ENCODE measurements around the gene ZNF217. TPM values are rescaled to one million over a fixed set of nuclear protein-coding genes. Genes with fewer than 3 reads are reported as not detected.
"Not testable (repeated sequence)": the region's sequence is repeated elsewhere in the genome, so short reads cannot be mapped to it uniquely, and the experiment has no call there.

ZNF217 gene
- total and polyA plus RNA-seq, 5 donors, result 4.5 to 15.6 (median 9.9) TPM

DNA sequence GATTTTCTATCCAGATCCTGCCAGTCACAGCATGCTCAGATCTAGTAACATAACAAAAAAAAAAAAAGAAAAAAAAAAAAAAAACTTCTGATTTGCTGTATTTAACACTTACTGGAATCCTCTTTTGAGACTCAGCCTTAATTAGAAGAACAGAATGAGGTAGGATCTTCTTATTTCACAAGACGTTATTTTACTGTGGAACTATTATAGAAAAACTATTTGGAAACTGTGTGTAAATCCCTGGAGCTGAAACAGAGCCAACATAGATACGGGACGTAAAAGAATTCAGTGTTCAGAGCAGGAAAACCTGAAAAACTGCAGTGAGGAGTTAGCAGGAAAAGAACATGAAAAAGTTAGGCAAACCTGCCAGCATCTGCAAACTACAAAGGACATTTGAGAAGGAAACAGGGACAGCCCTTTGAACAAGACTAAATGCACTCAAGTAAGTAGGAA is 3.4 kb upstream of the ZNF217 start:
- Histone ChIP-seq H3K9me3 (ENCODE audit: control insufficient read depth, low read length) (no peaks in the 10 kb centered on the region), H3K27me3 (ENCODE audit: control insufficient read depth, insufficient read depth) (no peaks in the 10 kb centered on the region), H3K27ac (ENCODE audit: low read length) (no peak overlapping the region), H3K4me1 (ENCODE audit: control insufficient read depth, insufficient read depth, low read length) (no peaks in the 10 kb centered on the region), H3K4me3 (ENCODE audit: low read length) (no peak overlapping the region)
- intact Hi-C loops (cut with DNase I), result loop anchor here in 1 of 4 donors (10.0 kb wide), 1 partner anchor 138 kb away; no protein-coding TSS in a partner anchor
- DNase-seq (no peak), ATAC-seq (no peak)
- WGBS, result 28% methylated on average over 3 of the region's 3 CpGs

DNA sequence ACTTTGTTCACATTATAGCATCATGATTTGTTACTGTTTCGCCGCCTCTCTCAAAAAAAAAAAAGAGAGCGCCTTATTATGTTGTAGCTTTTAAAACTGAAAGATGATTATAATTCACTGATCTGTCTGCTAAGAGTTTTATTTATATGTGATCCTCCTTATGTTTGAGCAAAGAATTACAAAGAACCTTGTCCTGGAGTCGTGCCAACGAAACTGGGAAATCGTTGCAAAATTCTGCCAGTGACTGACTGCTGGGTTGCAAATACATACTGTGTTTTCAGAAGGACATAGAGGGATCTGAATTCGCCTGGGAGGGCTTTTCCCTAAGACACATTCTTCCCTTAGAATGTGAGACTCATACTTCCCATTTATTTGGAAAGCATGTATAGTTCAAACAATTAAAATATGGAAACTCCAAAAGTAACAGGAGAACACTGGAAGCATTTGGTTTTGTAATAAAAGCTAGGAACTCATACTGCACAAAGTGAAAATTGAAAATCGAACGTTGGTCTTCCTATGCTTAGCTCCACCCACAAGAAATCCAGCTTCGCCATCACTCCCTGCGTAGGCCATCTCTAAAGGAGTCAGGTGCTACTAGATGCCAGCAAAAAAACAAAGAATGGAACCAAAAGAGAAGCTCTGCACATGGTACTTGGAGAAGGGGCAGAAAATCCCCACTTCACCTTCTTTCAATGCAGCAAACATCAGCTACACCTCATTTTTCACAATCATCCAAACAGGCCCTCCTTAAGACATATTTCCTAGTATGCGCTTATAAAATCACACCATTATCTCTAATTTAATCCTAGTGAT is 2.8 kb upstream of the ZNF217 start:
- intact Hi-C loops (cut with DNase I), result loop anchor here in 1 of 4 donors (10.0 kb wide), 1 partner anchor 138 kb away; no protein-coding TSS in a partner anchor
- H3K9me3 ChIP-seq (ENCODE audit: control insufficient read depth, low read length); H3K4me3 ChIP-seq (ENCODE audit: low read length); H3K4me1 ChIP-seq (ENCODE audit: control insufficient read depth, insufficient read depth, low read length); H3K27me3 ChIP-seq (ENCODE audit: control insufficient read depth, insufficient read depth); ATAC-seq; DNase-seq: not testable (repeated sequence)
- peak overlapping the region; percentile 13 for H3K27ac ChIP-seq (ENCODE audit: low read length)
- WGBS, result 38% methylated on average over 12 of the region's 12 CpGs

DNA sequence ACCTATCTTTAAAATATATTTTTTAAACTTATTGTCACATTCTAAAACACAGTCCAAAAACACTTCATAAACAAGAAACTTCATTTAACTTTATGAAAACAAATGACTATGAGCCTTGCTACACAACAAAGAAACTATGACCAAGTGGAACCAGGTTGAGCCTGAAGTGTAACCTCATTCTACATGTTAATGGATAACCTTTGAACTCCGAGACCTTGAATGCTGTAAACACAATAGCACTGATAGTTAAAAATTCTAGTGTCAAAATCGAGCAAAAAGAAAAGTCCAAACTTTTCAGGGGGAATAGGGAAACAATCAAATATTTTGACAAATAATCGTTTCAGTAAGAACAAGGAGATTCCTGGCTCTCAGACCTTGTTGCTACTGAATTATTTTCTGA is 2.1 kb upstream of the ZNF217 start:
- DNase-seq; H3K27me3 ChIP-seq (ENCODE audit: control insufficient read depth, insufficient read depth); H3K4me1 ChIP-seq (ENCODE audit: control insufficient read depth, insufficient read depth, low read length); H3K27ac ChIP-seq (ENCODE audit: low read length); H3K4me3 ChIP-seq (ENCODE audit: low read length); ATAC-seq; H3K9me3 ChIP-seq (ENCODE audit: control insufficient read depth, low read length): not testable (repeated sequence)
- 61% methylated on average over 3 of the region's 3 CpGs for WGBS
- intact Hi-C loops (cut with DNase I), result loop anchor here in 1 of 4 donors (10.0 kb wide), 1 partner anchor 139 kb away; no protein-coding TSS in a partner anchor

DNA sequence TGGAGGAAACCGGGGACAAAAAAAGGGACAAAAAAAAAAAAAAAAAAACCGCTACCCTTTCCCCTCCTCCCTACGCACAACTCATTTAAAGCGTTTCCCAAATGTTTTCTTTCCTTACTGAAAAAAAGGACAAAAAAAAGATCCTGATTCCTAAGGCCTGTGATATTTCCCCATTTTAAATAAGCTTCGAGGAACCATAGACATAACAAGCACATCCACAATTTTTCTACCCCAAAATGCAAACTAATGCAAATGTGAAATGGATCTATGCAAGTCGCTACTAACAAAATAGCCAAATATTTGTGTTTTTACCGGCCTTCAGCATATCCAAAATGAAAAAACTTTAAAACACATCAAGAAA is 1.4 kb upstream of the ZNF217 start:
- 10% methylated on average over 7 of the region's 7 CpGs for WGBS
- intact Hi-C loops (cut with DNase I), result loop anchor here in 1 of 4 donors (10.0 kb wide), 1 partner anchor 140 kb away; no protein-coding TSS in a partner anchor
- ATAC-seq (no peak), DNase-seq (no peak)
- H3K4me3 ChIP-seq (ENCODE audit: low read length), result peak overlapping the region; percentile 99
- no peaks in the 10 kb centered on the region for H3K9me3 ChIP-seq (ENCODE audit: control insufficient read depth, low read length)
- no peak overlapping the region for H3K27ac ChIP-seq (ENCODE audit: low read length)
- H3K4me1 ChIP-seq (ENCODE audit: control insufficient read depth, insufficient read depth, low read length), result no peaks in the 10 kb centered on the region
- no peaks in the 10 kb centered on the region for H3K27me3 ChIP-seq (ENCODE audit: control insufficient read depth, insufficient read depth)

DNA sequence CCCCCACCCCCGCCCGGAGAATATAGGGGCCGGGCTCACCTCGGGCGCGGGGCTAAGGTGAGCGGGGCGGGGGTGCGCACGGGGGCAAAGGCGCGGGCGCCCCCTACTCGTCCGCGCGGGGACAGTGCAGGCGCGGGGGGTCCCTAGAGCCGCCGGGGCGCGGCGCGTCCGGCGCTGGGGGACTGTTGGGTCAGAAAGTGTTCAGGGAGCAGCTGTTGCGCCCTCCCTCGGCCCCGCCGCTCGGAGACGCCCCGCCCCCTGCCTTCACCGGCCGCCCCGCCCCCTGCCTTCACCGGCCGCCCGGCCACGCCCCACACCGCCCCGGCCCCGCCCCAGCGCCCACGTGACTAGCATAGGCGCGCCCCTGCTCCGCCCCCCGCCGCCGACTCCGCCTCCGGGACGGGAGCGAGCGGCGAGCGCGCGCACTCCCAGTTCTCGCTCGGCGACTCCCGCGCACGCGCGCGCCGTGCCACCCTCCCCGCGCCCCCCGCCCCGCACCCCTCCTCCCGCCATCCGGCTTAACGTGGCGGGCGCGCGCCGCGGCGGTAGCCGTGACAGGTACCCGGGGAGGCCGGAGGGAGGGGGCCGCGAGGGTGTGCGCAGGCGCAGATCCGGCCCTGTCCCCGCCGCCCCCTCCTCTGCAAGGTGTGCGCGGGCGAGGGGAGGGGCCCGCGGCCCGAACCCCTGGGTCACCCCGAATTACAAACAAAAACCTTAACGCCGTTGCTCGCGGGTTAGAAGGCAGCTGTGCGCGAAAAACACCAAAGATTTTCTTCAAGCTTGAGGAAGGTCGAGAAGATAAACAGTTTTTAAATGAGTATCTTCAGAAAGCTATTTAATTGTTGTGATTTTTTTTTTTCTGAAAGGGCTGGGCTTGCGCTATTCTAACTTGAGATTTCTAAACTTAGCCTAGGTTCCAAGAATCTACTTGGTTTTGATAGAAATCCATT is 704 bp upstream of the ZNF217 start:
- H3K4me1 ChIP-seq (ENCODE audit: control insufficient read depth, insufficient read depth, low read length), result no peaks in the 10 kb centered on the region

DNA sequence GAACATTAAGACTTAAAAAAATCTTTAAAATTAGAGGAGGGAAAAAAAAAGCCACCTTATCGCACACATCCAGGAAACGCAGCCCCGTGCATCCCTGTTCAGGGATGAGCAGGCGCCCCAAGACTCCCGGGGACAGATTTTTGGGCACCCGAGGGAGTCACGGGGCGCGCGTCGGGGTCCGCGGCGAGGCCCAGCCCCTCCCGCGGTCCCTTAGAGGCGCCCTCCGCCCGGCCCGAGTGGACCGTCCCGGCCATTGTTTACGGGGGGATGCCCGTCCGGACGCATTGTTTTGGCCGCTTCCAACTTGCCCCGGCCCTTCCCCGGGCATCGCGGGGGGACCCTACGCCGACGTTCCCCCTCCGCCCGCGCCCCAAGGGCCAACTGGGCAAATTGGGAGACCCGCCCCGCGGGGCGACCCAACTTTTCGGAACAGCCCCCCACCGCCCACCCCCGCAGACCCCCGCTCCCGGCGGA is 610 bp downstream of the ZNF217 start:
- under 1% methylated on average over 47 of the region's 47 CpGs for WGBS
- peak overlapping the region; percentile 99 for H3K4me3 ChIP-seq (ENCODE audit: low read length)
- peak in 1 of 2 donors; percentile 25 for ATAC-seq
- H3K9me3 ChIP-seq (ENCODE audit: control insufficient read depth, low read length), result no peaks in the 10 kb centered on the region
- no peaks in the 10 kb centered on the region for H3K27me3 ChIP-seq (ENCODE audit: control insufficient read depth, insufficient read depth)
- peak; percentile 54 to 79 (median 75) for DNase-seq
- peak overlapping the region; percentile 100 for H3K27ac ChIP-seq (ENCODE audit: low read length)
- no peaks in the 10 kb centered on the region for H3K4me1 ChIP-seq (ENCODE audit: control insufficient read depth, insufficient read depth, low read length)
- intact Hi-C loops (cut with DNase I), result loop anchor here in 1 of 4 donors (10.0 kb wide), 1 partner anchor 142 kb away; no protein-coding TSS in a partner anchor

More for the DNA sequence above, 704 bp upstream of the ZNF217 start:
- WGBS, result 2% methylated on average over 105 of the region's 110 CpGs
- DNase-seq, result peak; percentile 97 to 99 (median 99)
- no peaks in the 10 kb centered on the region for H3K27me3 ChIP-seq (ENCODE audit: control insufficient read depth, insufficient read depth)
- intact Hi-C loops (cut with DNase I), result loop anchor here in 1 of 4 donors (10.0 kb wide), 1 partner anchor 140 kb away; no protein-coding TSS in a partner anchor
- peak overlapping the region; percentile 96 for H3K27ac ChIP-seq (ENCODE audit: low read length)
- ATAC-seq, result peak; percentile 92 to 95
- H3K9me3 ChIP-seq (ENCODE audit: control insufficient read depth, low read length), result no peaks in the 10 kb centered on the region
- H3K4me3 ChIP-seq (ENCODE audit: low read length), result peak overlapping the region; percentile 99

DNA sequence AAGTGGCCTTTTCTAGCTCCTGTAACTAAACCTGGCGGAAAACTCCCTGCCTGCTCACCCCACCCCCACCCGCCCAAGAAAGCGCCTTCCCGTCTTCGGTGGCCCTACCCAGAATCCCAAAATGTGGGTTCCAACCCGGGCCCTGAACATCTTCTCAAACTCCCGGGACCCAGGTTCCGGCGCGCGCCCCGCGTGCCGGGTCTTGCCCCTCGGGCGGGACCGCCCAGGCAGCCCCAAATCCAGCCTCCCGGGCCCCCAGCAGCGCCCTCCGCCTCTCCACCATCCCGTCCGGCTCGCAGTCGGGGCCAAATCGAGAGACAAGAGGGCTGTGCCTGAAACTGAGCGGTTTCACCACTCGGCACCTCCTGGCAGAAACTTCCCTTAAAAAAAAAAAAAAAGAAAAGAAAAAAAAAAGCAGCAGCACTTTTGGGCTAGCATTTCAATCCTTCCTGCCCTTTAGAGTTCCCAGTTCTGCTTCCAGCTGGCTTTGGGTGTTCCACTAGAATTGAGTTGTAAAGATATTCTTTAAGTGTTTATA is 1.1 kb downstream of the ZNF217 start:
- H3K4me3 ChIP-seq (ENCODE audit: low read length), result peak overlapping the region; percentile 99
- DNase-seq, result peak; percentile 78 to 91 (median 90)
- H3K27me3 ChIP-seq (ENCODE audit: control insufficient read depth, insufficient read depth); H3K9me3 ChIP-seq (ENCODE audit: control insufficient read depth, low read length); H3K4me1 ChIP-seq (ENCODE audit: control insufficient read depth, insufficient read depth, low read length): not testable (repeated sequence)
- under 1% methylated on average over 27 of the region's 27 CpGs for WGBS
- intact Hi-C loops (cut with DNase I), result loop anchor here in 1 of 4 donors (10.0 kb wide), 1 partner anchor 142 kb away; no protein-coding TSS in a partner anchor
- peak overlapping the region; percentile 80 for H3K27ac ChIP-seq (ENCODE audit: low read length)
- ATAC-seq, result peak; percentile 55 to 72

DNA sequence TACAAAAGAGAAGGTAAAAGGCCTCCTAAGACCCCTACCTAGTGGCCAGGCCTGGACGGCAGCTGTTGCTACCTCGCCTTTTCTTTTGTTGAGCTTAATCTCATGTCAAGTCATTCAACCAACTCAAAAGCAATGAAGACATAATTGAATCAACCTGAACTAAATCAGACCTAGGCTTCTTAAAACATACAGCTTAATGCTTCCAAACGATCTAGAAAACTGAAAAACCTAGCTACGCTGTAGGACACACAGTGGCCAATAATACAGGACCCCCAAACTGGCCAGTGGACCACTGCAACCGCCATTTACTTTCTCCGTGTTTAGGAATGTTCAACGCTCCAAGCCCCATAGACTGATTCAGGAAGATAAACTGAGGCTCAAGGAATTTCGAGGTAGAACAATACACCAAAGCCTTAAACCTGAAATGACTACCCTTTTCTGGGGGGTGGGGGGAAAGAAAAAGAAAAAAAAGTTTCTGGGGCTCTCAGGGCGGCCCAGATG is 1.6 kb downstream of the ZNF217 start:
- not testable (repeated sequence) for DNase-seq
- WGBS, result 14% methylated on average over 9 of the region's 9 CpGs

DNA sequence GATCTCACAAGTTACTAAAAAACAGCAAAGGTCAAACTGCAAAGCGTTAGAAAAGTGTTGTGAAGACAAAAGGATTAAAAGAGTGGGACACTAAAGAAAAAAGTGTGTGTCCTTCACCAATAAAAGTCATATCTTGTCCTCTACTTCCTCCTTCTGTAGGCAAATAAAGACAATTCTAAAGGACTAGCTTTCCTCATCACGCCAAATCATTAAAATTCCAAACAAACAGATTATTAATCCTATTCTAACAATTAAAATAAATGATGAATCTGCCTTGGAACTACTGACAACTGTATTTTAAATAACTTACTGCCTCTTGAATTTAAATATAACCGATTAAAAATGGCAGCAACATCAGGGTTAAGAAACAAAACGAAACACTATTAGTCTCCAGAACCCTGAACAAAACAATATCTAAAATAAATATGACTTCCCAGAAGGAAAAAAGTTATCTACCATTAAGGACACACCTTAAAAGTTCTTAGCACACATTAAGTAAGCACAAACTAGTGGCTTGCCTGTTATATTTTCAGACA is 2.4 kb downstream of the ZNF217 start:
- not testable (repeated sequence) for H3K9me3 ChIP-seq (ENCODE audit: control insufficient read depth, low read length); DNase-seq; H3K27ac ChIP-seq (ENCODE audit: low read length); ATAC-seq; H3K4me1 ChIP-seq (ENCODE audit: control insufficient read depth, insufficient read depth, low read length); H3K27me3 ChIP-seq (ENCODE audit: control insufficient read depth, insufficient read depth)
- H3K4me3 ChIP-seq (ENCODE audit: low read length), result peak overlapping the region; percentile 99
- intact Hi-C loops (cut with DNase I), result loop anchor here in 1 of 4 donors (10.0 kb wide), 1 partner anchor 144 kb away; no protein-coding TSS in a partner anchor
- 11% methylated on average over 4 of the region's 4 CpGs for WGBS

More for the DNA sequence above, 1.6 kb downstream of the ZNF217 start:
- not testable (repeated sequence) for ATAC-seq; H3K4me1 ChIP-seq (ENCODE audit: control insufficient read depth, insufficient read depth, low read length); H3K9me3 ChIP-seq (ENCODE audit: control insufficient read depth, low read length); H3K27me3 ChIP-seq (ENCODE audit: control insufficient read depth, insufficient read depth)
- H3K27ac ChIP-seq (ENCODE audit: low read length), result peak overlapping the region; percentile 80
- peak overlapping the region; percentile 99 for H3K4me3 ChIP-seq (ENCODE audit: low read length)
- intact Hi-C loops (cut with DNase I), result loop anchor here in 1 of 4 donors (10.0 kb wide), 1 partner anchor 143 kb away; no protein-coding TSS in a partner anchor

DNA sequence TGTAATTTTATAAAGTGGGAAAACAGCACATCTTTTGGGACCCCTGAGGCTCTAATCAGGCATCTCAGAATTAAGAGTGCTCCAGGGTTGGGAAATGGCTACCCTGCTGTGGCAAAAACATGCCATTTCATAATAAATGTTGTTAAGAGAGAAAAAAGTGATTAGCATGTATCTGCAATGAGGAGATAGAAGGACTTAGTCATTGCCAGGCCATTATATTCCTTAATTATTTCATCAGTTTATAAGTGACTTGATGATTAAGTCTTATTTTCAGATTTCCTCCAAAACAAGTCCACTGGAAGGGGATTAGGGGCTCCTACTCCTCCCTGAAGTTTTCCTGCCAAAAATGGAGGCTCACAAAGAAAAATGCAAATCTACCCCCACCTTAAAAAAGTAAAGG is 3.0 kb downstream of the ZNF217 start:
- H3K27me3 ChIP-seq (ENCODE audit: control insufficient read depth, insufficient read depth); H3K9me3 ChIP-seq (ENCODE audit: control insufficient read depth, low read length); H3K4me1 ChIP-seq (ENCODE audit: control insufficient read depth, insufficient read depth, low read length); ATAC-seq; DNase-seq: not testable (repeated sequence)
- intact Hi-C loops (cut with DNase I), result loop anchor here in 1 of 4 donors (10.0 kb wide), 1 partner anchor 144 kb away; no protein-coding TSS in a partner anchor
- peak overlapping the region; percentile 32 for H3K4me3 ChIP-seq (ENCODE audit: low read length)
- peak overlapping the region; percentile 45 for H3K27ac ChIP-seq (ENCODE audit: low read length)

Measured in right cardiac atrium (tissue), 5 donors.